ENCODE data around the gene CHRNB1. TPM values are rescaled to one million over a fixed set of nuclear protein-coding genes. Genes with fewer than 3 reads are reported as not detected.
"Not testable (repeated sequence)": the region's sequence is repeated elsewhere in the genome, so short reads cannot be mapped to it uniquely, and the experiment has no call there.

CHRNB1 gene
- total and polyA plus RNA-seq, 2 of the 8 experiments (the other 6 are each of a cell fraction or from before 2014, with no cell fraction given) = 14.1 to 28.2 TPM

DNA sequence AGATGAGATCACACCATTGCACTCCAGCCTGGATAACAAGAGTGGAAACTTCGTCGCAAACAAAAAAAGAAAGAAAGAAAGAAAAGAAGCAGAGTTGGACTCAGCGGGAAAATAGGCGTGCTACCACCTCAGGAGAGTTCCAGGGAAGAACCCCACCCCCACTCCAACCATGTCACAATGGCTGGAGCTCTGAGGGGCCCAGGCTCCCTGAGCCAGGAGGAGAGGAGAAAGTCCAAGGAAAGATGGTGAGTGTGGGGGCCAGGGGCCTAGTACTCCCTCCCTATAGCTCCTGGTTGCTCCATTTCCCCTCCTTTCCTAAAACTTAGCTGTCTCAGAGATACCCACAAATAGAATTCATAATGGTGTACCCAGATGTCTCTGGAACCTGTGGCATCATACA, 36.4 kb downstream of the CHRNB1 start, which contains the start of gene SLC35G6:
SLC35G6 (plus strand) TSS at position 172 of the 400 bp plus-strand sequence; CDS start at position 243, 71 bp downstream.
- peaks cover 2 to 29% (median 22%) of the 10 kb centered on the region in 4 experiments for H3K4me1 ChIP-seq (replicated peaks in 1 of 4; ENCODE audit: control insufficient read depth in 3 of 4, insufficient read depth in 4 of 4, low read length in 3 of 4)
- not testable (repeated sequence) for H2BK5ac ChIP-seq (ENCODE audit: low read depth, low read length); H3K14ac ChIP-seq (ENCODE audit: insufficient read length); FAIRE-seq; H3K9ac ChIP-seq (replicated peaks in 1 of 4; ENCODE audit: extremely low read depth in 1 of 4, low read depth in 3 of 4, low read length in 3 of 4); H3K79me1 ChIP-seq (ENCODE audit: low read depth, low read length); H3K9me3 ChIP-seq (ENCODE audit: insufficient read depth in 2 of 2, low read depth in 1 of 2, low read length in 1 of 2); H3K27ac ChIP-seq (ENCODE audit: low read depth, low read length); H3K27me3 ChIP-seq (replicated peaks in 1 of 4; ENCODE audit: control insufficient read depth in 3 of 4, extremely low read depth in 1 of 4, insufficient read depth in 3 of 4, low read length in 3 of 4); H3K4ac ChIP-seq (replicated peaks; ENCODE audit: insufficient read length, low read depth, low read length); H2AFZ ChIP-seq (ENCODE audit: low read length); H2BK20ac ChIP-seq (ENCODE audit: low read length); H2BK120ac ChIP-seq (replicated peaks; ENCODE audit: low read depth, low read length); H3K23ac ChIP-seq (ENCODE audit: insufficient read length); DNase-seq (ENCODE audit: low read depth in 1 of 2, low spot score in 2 of 2); H3K56ac ChIP-seq (replicated peaks; ENCODE audit: insufficient read length, low read depth, low read length); H3K36me3 ChIP-seq (ENCODE audit: control insufficient read depth in 2 of 4, insufficient read depth in 4 of 4, low read length in 3 of 4); H4K8ac ChIP-seq (ENCODE audit: extremely low read depth, insufficient read depth, low read length); H4K5ac ChIP-seq (ENCODE audit: insufficient read length, low read depth, low read length)
- H2BK12ac ChIP-seq (ENCODE audit: low read depth, low read length) = peak within 1 kb of the TSS; percentile 80; the same call in 1 of the 2 replicates
- ChIA-PET CTCF (ENCODE audit: partially characterized antibody) (interaction anchor here (0.9 to 2.4 kb wide), 5 partner anchors 34 to 79 kb away, joined by 3 to 10 read pairs (median 4); partner anchors contain the start of gene TMEM102), POLR2A (ENCODE audit: partially characterized antibody) (interaction anchor here (0.6 to 14.3 kb wide), 7 partner anchors 16 to 125 kb away, joined by 3 to 339 read pairs (median 4); partner anchors contain the start of genes CHRNB1, FGF11, MPDU1 and TMEM102)
- peaks cover 22% of the 10 kb centered on the region for H3K23me2 ChIP-seq (ENCODE audit: low read depth, low read length)
- H2BK15ac ChIP-seq (ENCODE audit: low read length) = 0 out of 2 replicates have a peak within 1 kb of the TSS, but pooled peaks have one; percentile 46
- 81% methylated on average over 4 of the region's 4 CpGs; no CpG with 5 or more reads in 1 of the 2 experiments for WGBS, 2 experiments (ENCODE audit: extremely low coverage in 1 of 2, insufficient coverage in 1 of 2, insufficient read length in 1 of 2, insufficient replicate concordance in 2 of 2, low coverage in 1 of 2, low lambda C conversion rate in 2 of 2, missing lambda C conversion rate in 1 of 2)
- 0 out of 2 replicates have a peak within 1 kb of the TSS, but pooled peaks have one; percentile 75 for H2AK5ac ChIP-seq (ENCODE audit: low read depth, low read length)
- H3K4me3 ChIP-seq (ENCODE audit: extremely low read depth in 1 of 4, insufficient read depth in 2 of 4, low read depth in 3 of 4, low read length in 4 of 4) = peak within 1 kb of the TSS in 1 of 4 experiments; percentile 94; a peak in 1 of 8 replicates
- H3K79me2 ChIP-seq (ENCODE audit: control insufficient read depth in 1 of 2, insufficient read depth in 2 of 2, low read length in 2 of 2) = peaks cover 11 to 39% of the 10 kb centered on the region in 2 experiments
- H4K20me1 ChIP-seq (replicated peaks in 1 of 2; ENCODE audit: control insufficient read depth in 1 of 2, insufficient read depth in 2 of 2, low read length in 2 of 2) = peaks cover 4 to 13% of the 10 kb centered on the region in 2 experiments
- peak within 1 kb of the TSS in 1 of 2 experiments; percentile 97; a peak in 1 of 4 replicates for H3K4me2 ChIP-seq (ENCODE audit: insufficient read depth in 1 of 2, low read depth in 2 of 2, low read length in 2 of 2)
- peak within 1 kb of the TSS; percentile 45 for H4K91ac ChIP-seq (replicated peaks; ENCODE audit: insufficient read length, low read length)
- H3K18ac ChIP-seq (ENCODE audit: extremely low read depth, low read length) = peak within 1 kb of the TSS; percentile 72; the same call in 1 of the 2 replicates
